Measurements from ENCODE around the gene ZNF569. TPM values are rescaled to one million over a fixed set of nuclear protein-coding genes. Genes with fewer than 3 reads are reported as not detected.
A peak's percentile ranks its signal among the peaks of the same experiment; 100 is the strongest.

Gene ZNF569
- total and polyA plus RNA-seq, 2 of the 4 experiments (the other 2 are of a cell fraction), result 1.8 to 5.9 TPM

GRCh38 chr19:37505958-37506386, 38.7 kb upstream of the ZNF569 start:
- Histone ChIP-seq H4K8ac (ENCODE audit: low read depth in 2 of 2, low read length in 2 of 2) (peak overlapping the region; percentile 88 to 92), H2BK120ac (ENCODE audit: low read depth, low read length) (no peak overlapping the region), H3K56ac (ENCODE audit: extremely low read depth, insufficient read depth, low read length) (no peak overlapping the region), H3K9ac (ENCODE audit: low read depth, low read length) (peak overlapping the region; percentile 86), H3K4me2 (ENCODE audit: low read depth, low read length) (peak overlapping the region; percentile 89), H2AK9ac (replicated peaks; ENCODE audit: low read depth, low read length, poor library complexity) (no peak overlapping the region), H2BK15ac (ENCODE audit: low read depth, low read length) (no peak overlapping the region), H2AK5ac (ENCODE audit: low read depth, low read length) (no peak overlapping the region), H3K4me1 (ENCODE audit: control insufficient read depth, insufficient read depth, low read length) (no peaks in the 10 kb centered on the region), H3K4me3 (ENCODE audit: insufficient read depth, low read depth, low read length) (peak overlapping the region; percentile 75), H4K5ac (ENCODE audit: low read depth, low read length) (peak overlapping the region; percentile 85), H3K36me3 (ENCODE audit: control insufficient read depth, insufficient read depth, low read length) (no peaks in the 10 kb centered on the region), H3K23ac (ENCODE audit: low read depth, low read length) (no peak overlapping the region), H2AFZ (replicated peaks; ENCODE audit: low read length, poor library complexity) (peak overlapping the region; percentile 90), H3K27ac (ENCODE audit: insufficient read depth, low read length) (0 out of 2 replicates have a peak overlapping the region, but pooled peaks have one; percentile 44), H3K9me1 (ENCODE audit: insufficient read depth, low read length) (no peaks in the 10 kb centered on the region), H3K79me1 (ENCODE audit: low read depth in 1 of 2, low read length in 2 of 2) (no peaks in the 10 kb centered on the region), H4K20me1 (ENCODE audit: insufficient read depth, low read length) (no peaks in the 10 kb centered on the region), H3K4ac (ENCODE audit: low read depth, low read length) (peak overlapping the region; percentile 14; the same call in 1 of the 2 replicates), H3K9me3 (ENCODE audit: control insufficient read depth, insufficient read depth, low read length) (peaks cover 13% of the 10 kb centered on the region), H3K14ac (replicated peaks; ENCODE audit: low read depth, low read length) (peak overlapping the region; percentile 53), H2BK5ac (ENCODE audit: low read depth, low read length, poor library complexity, severe bottlenecking) (no peak overlapping the region), H3K18ac (ENCODE audit: low read depth, low read length) (no peak overlapping the region), H2BK20ac (ENCODE audit: low read depth, low read length) (no peak overlapping the region), H4K91ac (ENCODE audit: insufficient read depth, low read depth, low read length) (no peak overlapping the region), H3K27me3 (ENCODE audit: control insufficient read depth, insufficient read depth, low read length) (no peaks in the 10 kb centered on the region)
- ATAC-seq (ENCODE audit: low read depth) (peak; percentile 4; the same call in 1 of the 2 replicates), DNase-seq (no peak)
- CTCF ChIA-PET, result no interaction called here
- intact Hi-C loops (cut with micrococcal nuclease) (no loop called here), in situ Hi-C loops (cut with MboI; ENCODE audit: low sequenced_read_pairs) (no loop called here), dilution Hi-C loops (cut with HindIII; ENCODE audit: low sequenced_read_pairs, unreplicated experiment) (no loop called here)
- POLR2A ChIA-PET (ENCODE audit: unreplicated experiment), result no interaction called here
- BruUV-seq (replicated peaks), result no TSS peak
- no peak for TF ChIP-seq MAZ (IDR thresholded peaks at IDR 0.05; ENCODE audit: borderline replicate concordance, low read depth, low read length)
- TF ChIP-seq BHLHE40 (IDR thresholded peaks at IDR 0.05; ENCODE audit: low read depth, low read length), result no peak
- no peak for TF ChIP-seq POLR2A (IDR thresholded peaks at IDR 0.05; ENCODE audit: low read depth, low read length)
- no peak for TF ChIP-seq ELK1 (IDR thresholded peaks at IDR 0.05; ENCODE audit: borderline replicate concordance, low read depth, low read length)
- no peak for TF ChIP-seq CEBPB (IDR thresholded peaks at IDR 0.05; ENCODE audit: low read depth, low read length)
- TF ChIP-seq MXI1 (IDR thresholded peaks at IDR 0.05; ENCODE audit: borderline replicate concordance, low read depth, low read length), result no peak
- no peak for TF ChIP-seq NFE2L2 (IDR thresholded peaks at IDR 0.05; ENCODE audit: low read depth, low read length)
- TF ChIP-seq RCOR1 (IDR thresholded peaks at IDR 0.05; ENCODE audit: insufficient replicate concordance, low read length), result no peak
- no peak for TF ChIP-seq CTCF (conservative IDR thresholded peaks at IDR 0.05; ENCODE audit: low read depth, low read length)
- no peak for TF ChIP-seq SMC3 (IDR thresholded peaks at IDR 0.05; ENCODE audit: low read depth, low read length)
- TF ChIP-seq USF2 (IDR thresholded peaks at IDR 0.05; ENCODE audit: low read depth, low read length), result no peak
- no peak for TF ChIP-seq MAFK (IDR thresholded peaks at IDR 0.05; ENCODE audit: low read depth, low read length)
- no peak for TF ChIP-seq FOS (IDR thresholded peaks at IDR 0.05; ENCODE audit: low read depth, low read length)
- no peak for TF ChIP-seq CHD1 (IDR thresholded peaks at IDR 0.05; ENCODE audit: low read depth, low read length)
- no peak for TF ChIP-seq RFX5 (IDR thresholded peaks at IDR 0.05; ENCODE audit: low read depth, low read length)
- no peak for TF ChIP-seq RAD21 (IDR thresholded peaks at IDR 0.05; ENCODE audit: low read length)
- 0% methylated on average over 3 of the region's 12 CpGs; no CpG with 5 or more reads in 1 of the 2 experiments for WGBS, 2 experiments (ENCODE audit: extremely low coverage in 2 of 2, insufficient read length in 1 of 2)

Data from IMR-90 (cell line).